PC-3 (cell line): ENCODE results near the gene GNG8.

Experiments
- CTCF ChIP-seq: fragments of 300-600 bp; sonication (generic); conservative IDR thresholded peaks from 2 replicates; pipeline ENCODE4 v1.5.1; 2017; ENCODE audit warnings: antibody characterized with exemption, low read depth, mild to moderate bottlenecking, low read length
- EZH2 ChIP-seq: fragments of 300-600 bp; sonication (generic); IDR thresholded peaks from one replicate; pipeline ENCODE4 v1.6.1; 2017; ENCODE audit warnings: antibody characterized with exemption, mild to moderate bottlenecking, low read length; ENCODE audit not compliant: unreplicated experiment

- TF ChIP-seq CTCF = no peak
- no peak for TF ChIP-seq EZH2
Observed at GRCh38 chr19:46660551-46661019, 24.6 kb upstream of the GNG8 start.
